Ascending aorta (tissue), 2 donors: Measurements from ENCODE around the gene CCDC85B. TPM values are rescaled to one million over a fixed set of nuclear protein-coding genes. Genes with fewer than 3 reads are reported as not detected.

Source experiments
- DNase-seq, 2 donors: peaks; one replicate each; pipeline ENCODE4 v3.0.0-alpha.2; 2019; ENCODE audit warnings: low spot score in 2 of 2
- H3K27ac ChIP-seq, 2 donors: fragments of 200-600 bp; sonication (generic); one replicate each; pipeline ENCODE4 v1.5.1; 2016 to 2017; ENCODE audit warnings: mild to moderate bottlenecking in 1 of 2
- H3K27me3 ChIP-seq: fragments of 200-600 bp; sonication (generic); one replicate; pipeline ENCODE4 v1.5.1; 2017
- H3K36me3 ChIP-seq, 2 donors: fragments of 200-600 bp; sonication (generic); one replicate each; pipeline ENCODE4 v1.5.1; 2016
- H3K4me1 ChIP-seq, 2 donors: fragments of 200-600 bp; sonication (generic); one replicate each; pipeline ENCODE4 v1.5.1; 2016 to 2017; ENCODE audit warnings: mild to moderate bottlenecking in 1 of 2
- H3K4me3 ChIP-seq, 2 donors: fragments of 200-600 bp; sonication (generic); one replicate each; pipeline ENCODE4 v1.5.1; 2016 to 2017; ENCODE audit warnings: mild to moderate bottlenecking in 1 of 2
- H3K9me3 ChIP-seq, 2 donors: fragments of 200-600 bp; sonication (generic); one replicate each; pipeline ENCODE4 v1.5.1; 2016
- CTCF ChIP-seq, 3 experiments: fragments of 200-600 bp in 2 of 3; fragments of 450-650 bp in 1 of 3; sonication (generic) in 2 of 3; IDR thresholded peaks; one replicate each; pipeline ENCODE4 v1.5.1; 2016 to 2019; ENCODE audit warnings: antibody characterized with exemption in 3 of 3, mild to moderate bottlenecking in 1 of 3, moderate library complexity in 1 of 3
- intact Hi-C: fragments of 100-400 bp; cut with DNase I; formaldehyde crosslinking; loops from one replicate; pipeline ENCODE4 v1.15.1; 2023
- total RNA-seq: library from RNA; depleted of rRNA; stranded (reverse); fragments of >200 nt; gene quantifications from one replicate; pipeline ENCODE4 v1.1.0, GENCODE V29; 2016

CCDC85B gene
- total RNA-seq, 1 donor from 2014 or later = 184 TPM

- H3K4me3 ChIP-seq = no peak overlapping the region
- intact Hi-C loops = no loop called here
- H3K27me3 ChIP-seq = no peaks in the 10 kb centered on the region
- TF ChIP-seq CTCF (IDR thresholded peaks at IDR 0.05) = no peak
- peaks cover 7 to 13% of the 10 kb centered on the region in 2 donors for H3K4me1 ChIP-seq
- H3K36me3 ChIP-seq = no peaks in the 10 kb centered on the region
- no peak overlapping the region for H3K27ac ChIP-seq
- DNase-seq = no peak
- no peaks in the 10 kb centered on the region for H3K9me3 ChIP-seq
These were observed 13.2 kb downstream of the CCDC85B start for GRCh38 chr11:65903715-65904114.

- intact Hi-C loops = no loop called here
These were observed 16.1 kb downstream of the CCDC85B start for GRCh38 chr11:65906602-65907001.

GRCh38 chr11:65907878-65908277 lies 17.4 kb downstream of the CCDC85B start:
- no peak for TF ChIP-seq CTCF (IDR thresholded peaks at IDR 0.05)
- no peaks in the 10 kb centered on the region for H3K27me3 ChIP-seq

More at GRCh38 chr11:65906602-65907001, 16.1 kb downstream of the CCDC85B start:
- Histone ChIP-seq H3K27me3 (no peaks in the 10 kb centered on the region), H3K9me3 (no peaks in the 10 kb centered on the region), H3K4me3 (no peak overlapping the region), H3K36me3 (no peaks in the 10 kb centered on the region), H3K4me1 (peaks cover 0 to 6% of the 10 kb centered on the region in 2 donors), H3K27ac (no peak overlapping the region)
- no peak for DNase-seq
- TF ChIP-seq CTCF (IDR thresholded peaks at IDR 0.05) = no peak

GRCh38 chr11:65911682-65912568 lies 21.5 kb downstream of the CCDC85B start:
- TF ChIP-seq CTCF (IDR thresholded peaks at IDR 0.05) = peak; percentile 43 to 53 (median 47)
- peak in 1 of 2 donors; percentile 90 for DNase-seq
- peak overlapping the region; percentile 35 to 72 for H3K27ac ChIP-seq
- H3K36me3 ChIP-seq = no peaks in the 10 kb centered on the region
- no peaks in the 10 kb centered on the region for H3K27me3 ChIP-seq
- intact Hi-C loops = loop anchor here (1.0 kb wide), 1 partner anchor 12 kb away; the partner anchor contains the start of gene FOSL1
- peaks cover 21 to 42% of the 10 kb centered on the region in 2 donors for H3K4me1 ChIP-seq
- no peak overlapping the region for H3K4me3 ChIP-seq
- H3K9me3 ChIP-seq = no peaks in the 10 kb centered on the region

More at GRCh38 chr11:65907878-65908277, 17.4 kb downstream of the CCDC85B start:
- no peak overlapping the region for H3K27ac ChIP-seq
- no peak overlapping the region for H3K4me3 ChIP-seq
- DNase-seq = no peak
- intact Hi-C loops = no loop called here
- peaks cover 4 to 18% of the 10 kb centered on the region in 2 donors for H3K4me1 ChIP-seq
- no peaks in the 10 kb centered on the region for H3K9me3 ChIP-seq
- no peaks in the 10 kb centered on the region for H3K36me3 ChIP-seq

GRCh38 chr11:65912845-65913244 lies 22.4 kb downstream of the CCDC85B start:
- no peak for TF ChIP-seq CTCF (IDR thresholded peaks at IDR 0.05)
- Histone ChIP-seq H3K27ac (peak overlapping the region; percentile 5 to 64), H3K4me1 (peaks cover 29 to 52% of the 10 kb centered on the region in 2 donors)

More at GRCh38 chr11:65912845-65913244, 22.4 kb downstream of the CCDC85B start:
- Histone ChIP-seq H3K27me3 (no peaks in the 10 kb centered on the region), H3K4me3 (no peak overlapping the region), H3K36me3 (no peaks in the 10 kb centered on the region), H3K9me3 (no peaks in the 10 kb centered on the region)
- DNase-seq = no peak
- intact Hi-C loops = no loop called here
